GM12878 (cell line): ENCODE data around the gene ARHGEF11. TPM values are rescaled to one million over a fixed set of nuclear protein-coding genes. Genes with fewer than 3 reads are reported as not detected.

Source experiments
- ATAC-seq: fragments of 200-7000 bp; cut with Tn5 transposase; 3 replicates; pipeline ENCODE4 v1.9.1; 2020; ENCODE audit warnings: mild to moderate bottlenecking, moderate library complexity
- BruUV-seq: library from RNA; stranded (reverse); fragments of 400-500 nt; replicated peaks from 2 replicates; lab custom pipeline; 2021; lab: Mats Ljungman, UMichigan
- CTCF ChIA-PET: fragments of 300-600 bp; sonication (Branson Sonifier 250); formaldehyde crosslinking; extraction: SDS; loops from one replicate; lab custom pipeline; 2021; ENCODE audit warnings: inconsistent platforms; lab: Yijun Ruan, JAX
- POLR2A ChIA-PET: fragments of 350-600 bp; formaldehyde crosslinking; extraction: SDS; loops from one replicate; lab custom pipeline; 2021; ENCODE audit warnings: inconsistent platforms; lab: Charles Lee
- RAD21 ChIA-PET: fragments of 300-600 bp; sonication (Branson Sonifier 250); formaldehyde crosslinking; loops from one replicate; lab custom pipeline; 2023; ENCODE audit warnings: antibody characterized with exemption; ENCODE audit not compliant: unreplicated experiment; lab: Charles Lee
- SMC1A ChIA-PET: fragments of 300-600 bp; sonication (Branson Sonifier 250); formaldehyde crosslinking; loops from one replicate; lab custom pipeline; 2023; ENCODE audit not compliant: unreplicated experiment, uncharacterized antibody; lab: Charles Lee
- DNase-seq: peaks from one replicate; pipeline ENCODE4 v3.0.0-alpha.2; 2011; ENCODE audit warnings: low read depth, low spot score
- FAIRE-seq: peaks from 3 replicates; lab custom pipeline; 2011; peaks lifted over from hg19 to GRCh38; lab: Jason Lieb, UNC
- H2AFZ ChIP-seq: 2 replicates; pipeline ENCODE4 v1.6.0; 2011; ENCODE audit warnings: low read depth, low read length, control low read depth; ENCODE audit not compliant: control insufficient read depth
- H3K27ac ChIP-seq: 2 replicates; pipeline ENCODE4 v1.5.1; 2011; ENCODE audit warnings: control low read depth; ENCODE audit not compliant: control insufficient read depth, insufficient read depth
- H3K27me3 ChIP-seq, 2 experiments: replicated peaks in 1 of 2; 2 replicates each; pipeline versions ENCODE4 v1.6.0 to v1.6.1; 2011; ENCODE audit warnings: low read length in 1 of 2; ENCODE audit not compliant: control insufficient read depth in 2 of 2, insufficient read depth in 2 of 2
- H3K36me3 ChIP-seq, 2 experiments: 2 replicates each; pipeline ENCODE4 v1.5.1; 2011; ENCODE audit warnings: low read length in 1 of 2; ENCODE audit not compliant: control insufficient read depth in 2 of 2, insufficient read depth in 2 of 2
- H3K4me1 ChIP-seq: 2 replicates; pipeline ENCODE4 v1.6.1; 2011; ENCODE audit warnings: mild to moderate bottlenecking, low read length, moderate library complexity, mixed read lengths; ENCODE audit not compliant: control insufficient read depth, insufficient read depth
- H3K4me2 ChIP-seq: 2 replicates; pipeline ENCODE4 v1.6.0; 2011; ENCODE audit warnings: control low read depth; ENCODE audit not compliant: control insufficient read depth, insufficient read depth
- H3K4me3 ChIP-seq: fragments of 200-600 bp; sonication (generic); 2 replicates; pipeline ENCODE4 v1.5.1; 2016
- H3K79me2 ChIP-seq: 2 replicates; pipeline ENCODE4 v1.6.0; 2011; ENCODE audit warnings: low read length; ENCODE audit not compliant: control insufficient read depth, insufficient read depth
- H3K9ac ChIP-seq: 2 replicates; pipeline ENCODE4 v1.8.0; 2011; ENCODE audit warnings: low read length, control low read depth, mixed read lengths; ENCODE audit not compliant: control insufficient read depth, insufficient read depth
- H3K9me3 ChIP-seq: replicated peaks from 3 replicates; pipeline ENCODE4 v1.5.1; 2011; ENCODE audit warnings: mild to moderate bottlenecking, low read length; ENCODE audit not compliant: control insufficient read depth, insufficient read depth
- H4K20me1 ChIP-seq: 2 replicates; pipeline ENCODE4 v1.6.0; 2011; ENCODE audit not compliant: control insufficient read depth, insufficient read depth
- CHD1 ChIP-seq: IDR thresholded peaks from 2 replicates; pipeline ENCODE4 v1.6.1; 2012; ENCODE audit warnings: low read depth, low read length, improper control_type of control experiment
- EED ChIP-seq: sonication (generic); IDR thresholded peaks from 2 replicates; pipeline ENCODE4 v1.6.1; 2016; ENCODE audit warnings: antibody characterized with exemption, low read depth
- MEF2A ChIP-seq: IDR thresholded peaks from 2 replicates; pipeline ENCODE4 v1.6.1; 2011; ENCODE audit warnings: low read depth, mild to moderate bottlenecking, low read length, moderate library complexity; ENCODE audit not compliant: insufficient read depth
- NRF1 ChIP-seq: conservative IDR thresholded peaks from 2 replicates; pipeline ENCODE4 v1.6.1; 2011; ENCODE audit warnings: mild to moderate bottlenecking, low read depth, low read length, improper control_type of control experiment
- POLR2AphosphoS2 ChIP-seq: IDR thresholded peaks from 2 replicates; pipeline ENCODE4 v1.6.1; 2011; ENCODE audit warnings: low read depth, mild to moderate bottlenecking, low read length, improper control_type of control experiment, moderate library complexity
- POU2F2 ChIP-seq: IDR thresholded peaks from 3 replicates; pipeline ENCODE4 v1.6.1; 2011; ENCODE audit warnings: low read depth, mild to moderate bottlenecking, low read length, borderline replicate concordance
- RAD21 ChIP-seq: IDR thresholded peaks from 2 replicates; pipeline ENCODE4 v1.6.1; 2011; ENCODE audit warnings: mild to moderate bottlenecking, low read depth, low read length, moderate library complexity; ENCODE audit not compliant: insufficient read depth
- SP1 ChIP-seq: IDR thresholded peaks from one replicate; pipeline ENCODE4 v1.6.1; 2011; ENCODE audit warnings: low read depth, low read length
- SPI1 ChIP-seq: IDR thresholded peaks from 2 replicates; pipeline ENCODE4 v1.6.1; 2011; ENCODE audit warnings: low read depth, mild to moderate bottlenecking, low read length, moderate library complexity, borderline replicate concordance; ENCODE audit not compliant: insufficient read depth
- ZBTB33 ChIP-seq: fragments of 450-650 bp; IDR thresholded peaks from 2 replicates; pipeline ENCODE4 v1.6.1; 2017; ENCODE audit warnings: mild to moderate bottlenecking
- ZNF207 ChIP-seq: fragments of 450-650 bp; IDR thresholded peaks from 2 replicates; pipeline ENCODE4 v1.6.1; 2014; ENCODE audit warnings: antibody characterized with exemption, mild to moderate bottlenecking, borderline replicate concordance
- WGBS: methylation state at CpG from one replicate; pipeline ENCODE4 v1.1.6; 2016; ENCODE audit warnings: low lambda C conversion rate; ENCODE audit not compliant: insufficient replicate concordance, insufficient coverage; ENCODE audit errors: missing lambda C conversion rate; 5-methylcytosine and 5-hydroxymethylcytosine counted together
- in situ Hi-C: fragments of 300-500 bp; cut with MboI; formaldehyde crosslinking; loops from 9 replicates; pipeline ENCODE4 v1.14.3; 2018; ENCODE audit warnings: mixed read lengths
- intact Hi-C: fragments of 100-400 bp; cut with micrococcal nuclease; formaldehyde crosslinking; loops from one replicate; pipeline ENCODE4 v1.14.2; 2022; ENCODE audit not compliant: unreplicated experiment
- polyA plus RNA-seq, 11 experiments: library from polyadenylated mRNA; depleted of rRNA in 4 of 11; unstranded in 6 of 11; stranded (reverse) in 5 of 11; fragments of >200 nt; fragmentation: Nextera tagmentation in 4 of 11; fragmentation: Illumina TruSeq in 1 of 11; extraction: Ambion mirVana in 4 of 11; extraction: Trizol in 1 of 11; gene quantifications; 1 replicate in 1 of 11; 2 replicates in 10 of 11; pipeline versions ENCODE4 v1.2.1 to v1.2.3, GENCODE V29; 2011 to 2016; ENCODE audit warnings: inconsistent platforms in 2 of 11, missing spikeins in 2 of 11, low read depth in 1 of 11
- total RNA-seq, 4 experiments: library from RNA; depleted of rRNA in 3 of 4; stranded (reverse); fragments of >200 nt in 3 of 4; fragmentation: Illumina TruSeq in 1 of 4; extraction: Trizol in 1 of 4; gene quantifications; 2 replicates each; pipeline versions ENCODE4 v1.2.1 to v1.2.3, GENCODE V29; 2013 to 2021

The ARHGEF11 gene
- total and polyA plus RNA-seq, 10 of the 15 experiments (the other 5 are each of a cell fraction or from before 2014, with no cell fraction given) = 0.05 to 12.7 (median 1.8) TPM

GRCh38 chr1:156905651-156906050 is 139.9 kb downstream of the ARHGEF11 start:
- Histone ChIP-seq H3K27ac (no peak overlapping the region), H3K9me3 (no peaks in the 10 kb centered on the region), H3K9ac (no peak overlapping the region), H2AFZ (no peak overlapping the region), H3K4me2 (no peak overlapping the region), H3K4me3 (no peak overlapping the region), H4K20me1 (no peaks in the 10 kb centered on the region), H3K79me2 (no peaks in the 10 kb centered on the region), H3K27me3 (peaks cover 0 to 2% of the 10 kb centered on the region in 2 experiments; a peak in 3 of 4 replicates), H3K4me1 (no peaks in the 10 kb centered on the region), H3K36me3 (no peaks in the 10 kb centered on the region)
- ChIA-PET CTCF (no interaction called here), POLR2A (no interaction called here), SMC1A (no interaction called here), RAD21 (no interaction called here)
- DNase-seq (no peak), ATAC-seq (no peak), FAIRE-seq (no peak)
- no TSS peak for BruUV-seq
- WGBS = 13% methylated on average over 4 of the region's 4 CpGs
- TF ChIP-seq EED (no peak), ZNF207 (no peak)
- in situ Hi-C loops (no loop called here), intact Hi-C loops (no loop called here)

DNA sequence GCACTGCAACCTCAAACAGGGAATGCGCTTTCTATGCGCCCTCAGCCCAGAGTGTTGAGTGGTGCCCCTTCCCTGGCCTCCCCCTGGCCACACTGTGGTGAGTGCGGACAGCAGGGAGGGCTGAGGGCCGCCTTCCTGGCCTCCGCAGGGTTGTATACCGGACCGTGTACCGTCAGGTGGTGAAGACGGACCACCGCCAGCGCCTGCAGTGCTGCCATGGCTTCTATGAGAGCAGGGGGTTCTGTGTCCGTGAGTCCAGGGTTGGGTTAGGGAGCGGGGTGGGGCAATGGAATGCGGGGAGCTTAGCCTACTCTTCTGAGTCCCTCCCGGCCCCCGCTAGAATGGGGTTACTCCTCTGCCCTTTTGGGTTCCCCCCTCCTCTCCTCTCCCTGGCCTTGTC is 140.4 kb downstream of the ARHGEF11 start:
- POLR2A ChIA-PET = no interaction called here
- Histone ChIP-seq H2AFZ (no peak overlapping the region), H3K4me2 (no peak overlapping the region), H3K4me3 (no peak overlapping the region), H3K9ac (no peak overlapping the region), H3K4me1 (no peaks in the 10 kb centered on the region), H3K27ac (no peak overlapping the region), H3K79me2 (no peaks in the 10 kb centered on the region), H3K9me3 (no peaks in the 10 kb centered on the region), H3K27me3 (peaks cover 0 to 2% of the 10 kb centered on the region in 2 experiments; a peak in 3 of 4 replicates), H3K36me3 (no peaks in the 10 kb centered on the region), H4K20me1 (no peaks in the 10 kb centered on the region)
- SMC1A ChIA-PET = no interaction called here
- CTCF ChIA-PET = no interaction called here
- no peak for ATAC-seq
- FAIRE-seq = no peak
- BruUV-seq = no TSS peak
- RAD21 ChIA-PET = no interaction called here
- no peak for DNase-seq
- 44% methylated on average over 16 of the region's 16 CpGs for WGBS
- in situ Hi-C loops = no loop called here
- intact Hi-C loops = no loop called here
- TF ChIP-seq CHD1 = no peak
- no peak for TF ChIP-seq ZNF207
- TF ChIP-seq POLR2AphosphoS2 = no peak
- TF ChIP-seq RAD21 = no peak
- TF ChIP-seq ZBTB33 = no peak
- no peak for TF ChIP-seq SP1
- no peak for TF ChIP-seq SPI1
- no peak for TF ChIP-seq NRF1
- no peak for TF ChIP-seq MEF2A
- TF ChIP-seq POU2F2 = no peak
